ENCODE data around the gene SAP30L.

- TF ChIP-seq EZH2phosphoT487 (IDR thresholded peaks at IDR 0.05; ENCODE audit: insufficient read depth, low read depth) (no peak), EZH2 (IDR thresholded peaks at IDR 0.05; ENCODE audit: insufficient read depth, poor library complexity, severe bottlenecking) (no peak)
These were observed 43.9 kb upstream of the SAP30L start for GRCh38 chr5:154401931-154402330.
